ENCODE results near the gene ZNF92.
"Not testable (repeated sequence)": the region's sequence is repeated elsewhere in the genome, so short reads cannot be mapped to it uniquely, and the experiment has no call there.

The ZNF92 gene

DNA sequence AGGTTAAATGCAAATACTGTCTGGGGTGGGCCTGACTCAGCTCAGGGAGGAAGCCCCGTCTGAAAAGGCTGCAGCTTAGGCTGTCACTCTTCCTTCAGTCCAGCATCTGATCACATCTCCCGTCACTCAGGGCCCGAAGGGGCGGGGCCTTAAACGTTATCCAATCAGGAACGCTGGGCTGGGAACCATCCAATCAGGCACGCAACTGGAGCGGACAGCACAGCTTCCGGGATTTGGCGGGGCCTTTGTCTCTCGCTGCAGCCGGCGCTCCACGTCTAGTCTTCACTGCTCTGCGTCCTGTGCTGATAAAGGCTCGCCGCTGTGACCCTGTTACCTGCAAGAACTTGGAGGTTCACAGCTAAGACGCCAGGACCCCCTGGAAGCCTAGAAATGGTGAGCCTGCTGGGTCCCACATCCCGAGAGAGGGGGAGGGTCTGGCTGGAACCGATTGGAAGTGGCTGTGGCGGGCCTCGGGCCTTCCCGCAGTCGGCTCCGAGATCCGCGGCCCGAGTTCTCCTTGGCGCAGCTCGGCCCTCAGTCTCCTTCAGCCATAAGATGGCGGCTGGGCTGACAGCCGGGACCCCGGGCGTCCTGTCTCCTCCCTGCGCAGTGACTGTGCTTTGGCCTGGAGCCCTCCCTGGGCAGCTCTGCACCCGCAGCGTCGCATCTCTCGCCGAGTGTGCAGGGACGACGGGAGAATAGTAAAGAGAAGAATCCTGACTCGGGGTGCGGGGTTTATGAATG, at the start of gene ZNF92:
Gene ZNF92 (plus strand): TSS at position 248 of the 744 bp plus-strand sequence. CDS start 143 bp downstream, at position 391.
- TF ChIP-seq POLR2A (IDR thresholded peaks at IDR 0.05; ENCODE audit: extremely low read depth, insufficient read length) = peak; percentile 99
- TF ChIP-seq, protein P1, sequence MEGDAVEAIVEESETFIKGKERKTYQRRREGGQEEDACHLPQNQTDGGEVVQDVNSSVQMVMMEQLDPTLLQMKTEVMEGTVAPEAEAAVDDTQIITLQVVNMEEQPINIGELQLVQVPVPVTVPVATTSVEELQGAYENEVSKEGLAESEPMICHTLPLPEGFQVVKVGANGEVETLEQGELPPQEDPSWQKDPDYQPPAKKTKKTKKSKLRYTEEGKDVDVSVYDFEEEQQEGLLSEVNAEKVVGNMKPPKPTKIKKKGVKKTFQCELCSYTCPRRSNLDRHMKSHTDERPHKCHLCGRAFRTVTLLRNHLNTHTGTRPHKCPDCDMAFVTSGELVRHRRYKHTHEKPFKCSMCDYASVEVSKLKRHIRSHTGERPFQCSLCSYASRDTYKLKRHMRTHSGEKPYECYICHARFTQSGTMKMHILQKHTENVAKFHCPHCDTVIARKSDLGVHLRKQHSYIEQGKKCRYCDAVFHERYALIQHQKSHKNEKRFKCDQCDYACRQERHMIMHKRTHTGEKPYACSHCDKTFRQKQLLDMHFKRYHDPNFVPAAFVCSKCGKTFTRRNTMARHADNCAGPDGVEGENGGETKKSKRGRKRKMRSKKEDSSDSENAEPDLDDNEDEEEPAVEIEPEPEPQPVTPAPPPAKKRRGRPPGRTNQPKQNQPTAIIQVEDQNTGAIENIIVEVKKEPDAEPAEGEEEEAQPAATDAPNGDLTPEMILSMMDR (IDR thresholded peaks at IDR 0.05; ENCODE audit: low read depth, low read length) = no peak
- peak; percentile 100 for DNase-seq (ENCODE audit: low read depth)
- peak within 1 kb of the TSS; percentile 85 for H3K4me3 ChIP-seq (ENCODE audit: low read depth, low read length)

DNA sequence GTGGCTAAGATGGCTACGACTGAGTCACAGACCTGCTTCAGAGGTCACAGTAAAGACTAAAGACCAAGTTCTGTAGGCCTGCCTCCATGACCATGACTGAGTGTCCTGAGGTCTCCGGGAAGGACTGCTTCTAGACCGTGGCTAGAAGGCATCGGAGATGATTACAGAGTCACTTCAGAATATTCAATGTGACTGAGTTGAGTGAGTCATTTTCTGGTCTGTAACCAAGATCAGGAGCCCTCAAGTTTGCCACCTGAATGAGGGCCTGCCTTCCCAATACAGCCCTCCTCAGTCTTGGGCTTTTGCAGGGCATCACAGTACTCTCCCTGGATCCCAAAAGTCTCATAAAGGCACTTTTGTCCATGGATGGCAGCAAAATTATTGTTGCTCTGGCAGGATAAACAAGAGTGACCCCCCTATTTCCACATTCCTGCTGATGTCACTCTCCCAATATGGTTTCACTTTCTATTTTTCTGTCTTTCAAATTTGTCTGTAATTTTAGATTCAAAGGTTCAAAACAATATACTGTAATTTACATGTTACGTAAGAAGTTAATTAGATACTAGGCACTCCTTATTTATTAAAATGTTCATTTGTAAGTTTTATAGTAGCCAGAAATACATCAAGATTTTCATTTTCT, 47.7 kb upstream of the ZNF92 start:
- DNase-seq (ENCODE audit: low read depth) = peak; percentile 8
- TF ChIP-seq MYC (IDR thresholded peaks at IDR 0.05; ENCODE audit: low read depth, low read length) (no peak), POLR2A (IDR thresholded peaks at IDR 0.05; ENCODE audit: extremely low read depth, insufficient read length) (no peak)
- TF ChIP-seq, protein P2, sequence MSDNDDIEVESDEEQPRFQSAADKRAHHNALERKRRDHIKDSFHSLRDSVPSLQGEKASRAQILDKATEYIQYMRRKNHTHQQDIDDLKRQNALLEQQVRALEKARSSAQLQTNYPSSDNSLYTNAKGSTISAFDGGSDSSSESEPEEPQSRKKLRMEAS (IDR thresholded peaks at IDR 0.05; ENCODE audit: low read depth, low read length) = no peak
- TF ChIP-seq, protein P1 (IDR thresholded peaks at IDR 0.05; ENCODE audit: low read depth, low read length) = no peak
- no peak overlapping the region for H3K4me3 ChIP-seq (ENCODE audit: low read depth, low read length)

DNA sequence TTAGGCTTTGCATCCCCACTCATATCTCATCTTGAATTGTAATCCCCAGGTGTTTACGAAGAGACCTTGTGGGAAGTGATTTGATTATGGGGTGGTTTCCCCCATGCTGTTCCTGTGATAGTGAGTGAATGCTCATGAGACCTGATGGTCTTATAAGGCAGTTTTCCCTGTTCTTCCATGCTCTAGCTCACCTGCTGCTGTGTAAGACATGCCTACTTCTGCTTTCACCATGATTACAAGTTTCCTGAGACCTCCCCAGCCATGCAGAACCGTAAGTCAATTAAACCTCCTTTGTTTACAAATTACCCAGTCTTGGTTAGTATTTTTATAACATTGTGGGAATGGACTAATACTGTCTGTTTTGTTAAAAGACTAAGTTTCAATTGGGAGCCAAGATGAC, 35.3 kb upstream of the ZNF92 start:
- TF ChIP-seq POLR2A (IDR thresholded peaks at IDR 0.05; ENCODE audit: extremely low read depth, insufficient read length) (no peak), MYC (IDR thresholded peaks at IDR 0.05; ENCODE audit: low read depth, low read length) (no peak)
- TF ChIP-seq, protein P1 (IDR thresholded peaks at IDR 0.05; ENCODE audit: low read depth, low read length) = no peak
- no peak for DNase-seq (ENCODE audit: low read depth)
- no peak overlapping the region for H3K4me3 ChIP-seq (ENCODE audit: low read depth, low read length)

DNA sequence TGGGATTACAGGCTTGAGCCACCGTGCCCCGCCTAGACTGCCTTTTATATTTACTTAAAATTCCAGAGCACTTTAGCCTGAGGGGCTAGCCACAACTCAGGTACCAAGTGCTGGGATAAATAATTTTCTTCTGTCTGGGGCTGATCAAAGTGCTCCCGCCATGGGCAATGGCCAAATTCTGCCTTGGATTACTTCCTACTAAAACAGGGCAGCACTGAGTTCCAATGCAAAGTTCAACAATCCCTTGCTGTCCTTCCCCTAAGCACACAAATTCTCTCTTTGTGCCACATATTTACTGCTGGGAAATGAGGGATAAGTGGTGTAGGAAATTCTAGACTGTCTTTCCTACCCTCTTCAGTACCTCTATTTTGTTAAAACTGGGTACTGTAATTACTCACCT, 34.4 kb upstream of the ZNF92 start:
- TF ChIP-seq, protein P1 (IDR thresholded peaks at IDR 0.05; ENCODE audit: low read depth, low read length) = no peak
- TF ChIP-seq MYC (IDR thresholded peaks at IDR 0.05; ENCODE audit: low read depth, low read length) = no peak
- TF ChIP-seq, protein P2 (IDR thresholded peaks at IDR 0.05; ENCODE audit: low read depth, low read length) = no peak
- no peak for TF ChIP-seq POLR2A (IDR thresholded peaks at IDR 0.05; ENCODE audit: extremely low read depth, insufficient read length)
- no peak for DNase-seq (ENCODE audit: low read depth)
- H3K4me3 ChIP-seq (ENCODE audit: low read depth, low read length) = no peak overlapping the region

DNA sequence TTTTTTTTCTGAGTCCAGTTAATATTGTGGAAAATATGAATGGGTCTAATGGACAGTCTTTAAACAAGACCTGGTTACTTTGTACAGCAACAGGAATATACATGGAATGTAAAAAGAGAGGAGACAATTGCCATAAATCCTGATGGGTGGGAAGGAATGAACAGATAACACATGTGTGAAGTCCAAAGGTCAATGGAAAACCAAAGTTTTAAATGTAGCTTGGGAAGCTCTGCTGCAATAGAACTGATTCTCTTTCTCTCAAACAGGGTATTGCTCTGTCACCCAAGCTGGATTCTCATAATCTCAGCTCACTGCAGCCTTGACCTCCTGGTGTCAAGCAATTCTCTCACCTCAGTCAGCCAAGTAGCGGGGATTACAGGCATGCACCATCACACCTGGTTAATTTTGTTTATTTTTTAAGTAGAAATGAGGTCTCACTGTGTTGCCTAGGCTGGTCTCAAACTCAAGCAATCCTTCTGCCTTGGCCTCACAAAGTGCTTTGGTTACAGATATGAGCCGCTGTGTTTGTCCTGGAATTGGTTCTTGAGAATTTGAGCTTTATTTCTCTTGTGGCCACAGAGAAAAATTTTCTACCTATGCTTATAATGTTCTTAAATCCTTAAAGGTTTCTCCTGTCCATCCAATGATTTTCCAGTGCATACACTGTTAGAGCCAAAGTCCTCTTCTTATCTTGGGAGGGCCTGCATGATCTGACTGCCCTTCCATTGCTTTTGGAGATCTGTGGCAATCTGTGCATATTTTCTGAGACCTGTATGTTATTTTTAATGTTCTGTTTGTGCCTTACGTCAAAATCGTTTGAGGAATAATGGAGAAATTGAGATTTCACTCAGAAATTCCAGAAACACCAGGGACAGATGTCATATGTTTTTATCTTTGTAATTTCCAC, 30.7 kb upstream of the ZNF92 start:
- no peak overlapping the region for H3K4me3 ChIP-seq (ENCODE audit: low read depth, low read length)
- TF ChIP-seq POLR2A (IDR thresholded peaks at IDR 0.05; ENCODE audit: extremely low read depth, insufficient read length) (no peak), MYC (IDR thresholded peaks at IDR 0.05; ENCODE audit: low read depth, low read length) (no peak)
- TF ChIP-seq, protein P1 (IDR thresholded peaks at IDR 0.05; ENCODE audit: low read depth, low read length) = no peak
- TF ChIP-seq, protein P2 (IDR thresholded peaks at IDR 0.05; ENCODE audit: low read depth, low read length) = no peak

DNA sequence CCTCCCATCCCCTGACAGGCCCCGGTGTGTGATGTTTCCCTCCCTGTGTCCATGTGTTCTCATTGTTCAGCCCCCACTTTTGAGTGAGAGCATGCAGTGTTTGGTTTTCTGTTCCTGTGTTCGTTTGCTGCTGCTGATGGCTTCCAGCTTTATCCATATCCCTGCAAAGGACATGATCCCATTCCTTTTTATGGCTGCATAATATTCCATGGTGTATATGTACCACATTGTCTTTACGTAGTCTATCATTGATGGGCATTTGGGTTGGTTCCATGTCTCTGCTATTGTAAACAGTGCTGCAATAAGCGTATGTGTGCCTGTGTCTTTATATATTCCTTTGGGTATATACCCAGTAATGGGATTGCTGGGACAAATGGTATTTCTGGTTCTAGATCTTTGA, 29.1 kb upstream of the ZNF92 start:
- not testable (repeated sequence) for DNase-seq (ENCODE audit: low read depth); H3K4me3 ChIP-seq (ENCODE audit: low read depth, low read length)

More for the DNA sequence above, 30.7 kb upstream of the ZNF92 start:
- no peak for DNase-seq (ENCODE audit: low read depth)
